ENCODE data around the gene SNX12. TPM values are rescaled to one million over a fixed set of nuclear protein-coding genes. Genes with fewer than 3 reads are reported as not detected.

Gene SNX12
- total and polyA plus RNA-seq, 2 of the 4 experiments (the other 2 are of a cell fraction): 59.9 to 63.0 TPM

DNA sequence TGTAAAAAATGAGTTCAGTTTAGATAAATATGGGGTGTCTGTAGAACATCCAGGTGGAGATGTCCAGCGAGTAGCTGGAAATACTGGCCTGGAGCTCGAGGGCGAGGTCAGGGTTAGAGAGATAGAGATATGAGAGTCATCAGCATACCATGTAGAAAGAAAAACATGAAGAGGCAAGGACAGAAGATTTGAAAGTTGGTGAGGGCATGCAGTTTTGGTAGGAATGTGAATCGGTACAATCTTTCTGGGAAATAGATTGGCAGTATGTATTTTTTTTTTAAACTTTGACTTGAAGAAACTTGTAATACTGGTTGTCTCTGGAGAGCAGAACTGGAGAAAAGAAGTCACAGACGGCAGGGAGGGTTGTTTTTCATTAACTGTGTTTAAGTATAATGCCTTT lies 2.4 kb upstream of the SNX12 start:
- H3K56ac ChIP-seq (ENCODE audit: extremely low read depth, insufficient read depth, low read length): no peak overlapping the region
- H3K79me1 ChIP-seq (ENCODE audit: low read depth in 1 of 2, low read length in 2 of 2): no peaks in the 10 kb centered on the region
- H4K5ac ChIP-seq (ENCODE audit: low read depth, low read length): no peak overlapping the region
- H3K4ac ChIP-seq (ENCODE audit: low read depth, low read length): no peak overlapping the region
- no peak overlapping the region for H2AK5ac ChIP-seq (ENCODE audit: low read depth, low read length)
- H2BK5ac ChIP-seq (ENCODE audit: low read depth, low read length, poor library complexity, severe bottlenecking): no peak overlapping the region
- no peak overlapping the region for H3K23ac ChIP-seq (ENCODE audit: low read depth, low read length)
- H3K18ac ChIP-seq (ENCODE audit: low read depth, low read length): no peak overlapping the region
- H2AK9ac ChIP-seq (replicated peaks; ENCODE audit: low read depth, low read length, poor library complexity): no peak overlapping the region
- H3K4me1 ChIP-seq (ENCODE audit: control insufficient read depth, insufficient read depth, low read length): no peaks in the 10 kb centered on the region
- no peak overlapping the region for H2BK15ac ChIP-seq (ENCODE audit: low read depth, low read length)
- peaks cover 2% of the 10 kb centered on the region; the same call in 1 of the 2 replicates for H3K36me3 ChIP-seq (ENCODE audit: control insufficient read depth, insufficient read depth, low read length)
- no peak overlapping the region for H3K14ac ChIP-seq (replicated peaks; ENCODE audit: low read depth, low read length)
- ChIA-PET POLR2A (ENCODE audit: unreplicated experiment) (no interaction called here), CTCF (no interaction called here)
- in situ Hi-C loops (cut with MboI; ENCODE audit: low sequenced_read_pairs) (no loop called here), intact Hi-C loops (cut with micrococcal nuclease) (no loop called here), dilution Hi-C loops (cut with HindIII; ENCODE audit: low sequenced_read_pairs, unreplicated experiment) (no loop called here)
- DNase-seq (no peak), ATAC-seq (ENCODE audit: low read depth) (no peak)
- H3K4me2 ChIP-seq (ENCODE audit: low read depth, low read length): no peak overlapping the region
- H3K27ac ChIP-seq (ENCODE audit: insufficient read depth, low read length): no peak overlapping the region
- no peaks in the 10 kb centered on the region for H4K20me1 ChIP-seq (ENCODE audit: insufficient read depth, low read length)
- 39% methylated on average over 4 of the region's 5 CpGs; no CpG with 5 or more reads in 1 of the 2 experiments for WGBS, 2 experiments (ENCODE audit: extremely low coverage in 2 of 2, insufficient read length in 1 of 2)
- no peaks in the 10 kb centered on the region for H3K9me3 ChIP-seq (ENCODE audit: control insufficient read depth, insufficient read depth, low read length)
- no peak for TF ChIP-seq MXI1 (IDR thresholded peaks at IDR 0.05; ENCODE audit: borderline replicate concordance, low read depth, low read length)
- no peak for TF ChIP-seq RCOR1 (IDR thresholded peaks at IDR 0.05; ENCODE audit: insufficient replicate concordance, low read length)
- TF ChIP-seq NFE2L2 (IDR thresholded peaks at IDR 0.05; ENCODE audit: low read depth, low read length): no peak
- TF ChIP-seq FOS (IDR thresholded peaks at IDR 0.05; ENCODE audit: low read depth, low read length): no peak
- TF ChIP-seq CHD1 (IDR thresholded peaks at IDR 0.05; ENCODE audit: low read depth, low read length): no peak
- no peak for TF ChIP-seq CEBPB (IDR thresholded peaks at IDR 0.05; ENCODE audit: low read depth, low read length)
- TF ChIP-seq MAFK (IDR thresholded peaks at IDR 0.05; ENCODE audit: low read depth, low read length): no peak
- TF ChIP-seq MAZ (IDR thresholded peaks at IDR 0.05; ENCODE audit: borderline replicate concordance, low read depth, low read length): no peak
- TF ChIP-seq BHLHE40 (IDR thresholded peaks at IDR 0.05; ENCODE audit: low read depth, low read length): no peak
- TF ChIP-seq RFX5 (IDR thresholded peaks at IDR 0.05; ENCODE audit: low read depth, low read length): no peak
- H2BK20ac ChIP-seq (ENCODE audit: low read depth, low read length): no peak overlapping the region
- no peaks in the 10 kb centered on the region for H3K9me1 ChIP-seq (ENCODE audit: insufficient read depth, low read length)
- no peak overlapping the region for H2BK120ac ChIP-seq (ENCODE audit: low read depth, low read length)
- H4K91ac ChIP-seq (ENCODE audit: insufficient read depth, low read depth, low read length): no peak overlapping the region
- H3K27me3 ChIP-seq (ENCODE audit: control insufficient read depth, insufficient read depth, low read length): peaks cover 11% of the 10 kb centered on the region
- H3K4me3 ChIP-seq (ENCODE audit: insufficient read depth, low read depth, low read length): no peak overlapping the region
- no peak overlapping the region for H3K9ac ChIP-seq (ENCODE audit: low read depth, low read length)
- no peak overlapping the region for H4K8ac ChIP-seq (ENCODE audit: low read depth in 2 of 2, low read length in 2 of 2)
- BruUV-seq (replicated peaks): no TSS peak
- no peak overlapping the region for H2AFZ ChIP-seq (replicated peaks; ENCODE audit: low read length, poor library complexity)
